GM10847 (cell line): ENCODE data around the gene CYP2S1.

Source experiments
- POLR2A ChIP-seq: IDR thresholded peaks from 2 replicates; pipeline ENCODE4 v1.6.1; 2011; ENCODE audit not compliant: insufficient read length; ENCODE audit errors: extremely low read depth

The CYP2S1 gene

DNA sequence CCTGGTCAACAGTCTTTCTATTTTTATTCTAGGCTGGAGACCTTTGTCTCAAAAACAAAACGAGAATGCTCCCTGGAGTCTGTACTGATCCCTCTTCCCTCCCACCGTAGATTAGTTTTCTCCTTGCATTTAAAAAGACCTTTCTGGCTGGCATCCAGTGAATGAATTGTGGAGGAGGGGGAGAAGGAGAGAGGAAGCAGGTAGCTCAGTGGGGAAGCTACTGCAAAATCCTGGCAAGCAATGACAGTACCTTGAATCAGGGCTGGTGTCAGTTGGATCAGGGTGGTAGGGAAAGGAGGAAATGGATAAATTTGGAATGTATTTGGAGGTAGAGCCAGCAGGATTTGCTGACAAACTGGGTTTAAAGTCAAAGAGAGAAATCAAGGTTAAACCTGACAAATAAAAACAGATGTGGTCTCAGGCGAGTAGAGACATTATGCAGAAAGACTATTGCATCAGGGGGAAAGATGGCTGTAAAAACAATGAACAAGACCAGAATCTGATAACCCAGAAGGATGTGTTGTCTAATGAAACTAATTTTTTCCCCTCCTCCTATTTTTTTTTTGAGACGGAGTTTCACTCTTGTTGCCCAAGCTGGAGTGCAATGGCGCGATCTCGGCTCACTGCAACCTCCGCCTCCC lies 3.5 kb upstream of the CYP2S1 start:
- TF ChIP-seq POLR2A: no peak

DNA sequence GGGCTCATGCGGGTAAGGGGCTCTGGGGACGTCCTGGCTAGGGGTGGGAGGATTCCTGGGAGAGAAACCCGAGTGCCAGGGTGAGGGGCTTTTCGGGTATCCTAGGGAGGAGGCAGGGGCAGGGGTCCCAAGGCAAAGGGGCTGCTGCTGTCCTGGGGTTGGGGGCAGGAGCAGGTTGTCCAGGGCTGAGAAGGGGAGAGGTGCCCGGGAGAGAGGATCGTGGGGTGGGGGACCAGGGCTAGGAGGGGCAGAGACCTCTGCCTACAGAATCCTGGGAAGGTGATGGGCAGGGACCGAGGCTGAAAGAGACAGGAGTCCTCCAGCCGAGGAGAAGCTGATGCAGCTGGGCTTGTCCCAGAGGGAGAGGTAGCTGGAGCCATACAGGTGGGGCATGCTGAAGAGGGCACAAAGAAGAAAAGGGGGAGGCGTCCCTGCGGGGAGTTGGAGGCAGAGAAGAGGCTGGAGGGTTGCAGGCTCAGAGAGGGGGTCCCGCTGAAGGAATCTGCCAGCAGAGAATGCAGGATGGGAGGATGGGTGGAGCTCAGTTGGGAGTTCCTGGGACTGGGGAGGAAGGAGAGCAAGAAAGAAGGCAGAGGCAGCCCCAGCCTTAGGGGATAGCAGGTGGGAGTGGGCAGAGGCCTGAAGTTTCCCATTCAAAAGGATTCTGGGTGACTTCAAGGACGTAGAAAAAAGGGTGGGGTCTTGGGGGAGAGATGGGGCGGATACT lies 574 bp downstream of the CYP2S1 start:
- TF ChIP-seq POLR2A: no peak

DNA sequence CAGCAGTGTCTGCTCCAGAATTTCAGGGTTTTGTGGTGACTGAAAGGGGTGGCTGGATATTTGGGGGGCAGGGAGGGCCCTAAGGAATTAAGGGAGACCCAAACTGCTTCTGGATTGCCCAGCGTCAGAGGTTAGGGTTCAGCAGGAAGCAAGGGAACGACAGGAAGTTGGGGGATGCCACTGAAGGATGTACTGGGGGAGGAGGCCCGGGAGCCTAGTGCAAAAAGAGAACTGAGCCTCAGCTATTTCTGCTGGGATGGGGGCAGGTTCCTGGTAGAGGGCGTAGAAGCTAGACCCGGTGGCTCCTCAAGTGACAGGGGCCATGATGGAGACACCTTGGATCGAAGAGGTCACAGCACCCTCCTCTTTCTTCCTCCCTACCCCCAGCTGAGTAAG lies 1.1 kb downstream of the CYP2S1 start:
- no peak for TF ChIP-seq POLR2A

DNA sequence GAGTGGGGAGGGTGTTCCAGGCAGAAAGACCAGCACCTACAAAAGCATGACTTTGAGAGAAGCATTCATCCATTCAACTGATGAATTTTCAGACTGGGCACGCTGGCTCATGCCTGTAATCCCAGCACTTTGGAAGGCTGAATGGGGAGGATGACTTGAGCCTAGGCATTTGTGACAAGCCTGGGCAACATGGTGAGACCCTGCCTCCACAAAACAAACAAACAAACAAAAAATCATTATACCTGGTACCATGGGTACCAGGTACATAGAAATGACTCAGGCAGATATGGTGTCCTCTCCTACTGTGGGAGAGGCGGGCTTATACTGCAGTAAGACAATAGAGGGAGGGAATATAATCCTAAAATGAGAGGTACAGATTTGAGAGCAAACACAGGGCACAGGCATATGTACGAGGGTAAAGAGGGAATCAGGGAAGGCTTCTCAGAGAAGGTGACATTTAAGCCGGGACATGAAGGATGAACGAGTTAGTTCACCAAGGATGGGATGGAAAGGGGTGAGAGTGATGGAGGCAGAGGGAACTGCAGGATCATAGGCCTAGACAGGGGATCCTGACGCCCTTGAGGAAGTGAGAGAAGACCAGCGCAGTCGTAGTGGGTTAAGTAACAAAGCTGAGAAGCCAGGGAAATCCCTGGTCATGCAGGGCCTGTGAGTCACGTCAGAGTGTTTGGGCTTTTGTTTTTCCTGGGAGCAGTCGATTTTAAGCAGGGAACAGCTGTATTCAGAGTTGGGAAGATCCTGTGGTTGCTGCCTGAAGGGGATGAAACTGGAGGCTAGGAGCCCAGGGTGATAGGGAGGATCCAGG lies 2.9 kb downstream of the CYP2S1 start:
- TF ChIP-seq POLR2A: no peak

DNA sequence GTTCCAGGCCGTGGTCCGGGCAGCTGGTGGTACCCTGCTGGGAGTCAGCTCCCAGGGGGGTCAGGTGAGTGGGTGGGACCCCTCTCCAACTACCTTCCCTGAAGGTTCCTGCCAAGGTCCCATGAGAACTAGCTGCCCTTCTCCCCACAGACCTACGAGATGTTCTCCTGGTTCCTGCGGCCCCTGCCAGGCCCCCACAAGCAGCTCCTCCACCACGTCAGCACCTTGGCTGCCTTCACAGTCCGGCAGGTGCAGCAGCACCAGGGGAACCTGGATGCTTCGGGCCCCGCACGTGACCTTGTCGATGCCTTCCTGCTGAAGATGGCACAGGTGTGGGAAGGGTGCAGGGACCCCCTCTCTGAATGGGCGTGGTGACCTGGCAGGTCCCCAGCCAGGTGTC lies 5.5 kb downstream of the CYP2S1 start:
- TF ChIP-seq POLR2A: no peak

DNA sequence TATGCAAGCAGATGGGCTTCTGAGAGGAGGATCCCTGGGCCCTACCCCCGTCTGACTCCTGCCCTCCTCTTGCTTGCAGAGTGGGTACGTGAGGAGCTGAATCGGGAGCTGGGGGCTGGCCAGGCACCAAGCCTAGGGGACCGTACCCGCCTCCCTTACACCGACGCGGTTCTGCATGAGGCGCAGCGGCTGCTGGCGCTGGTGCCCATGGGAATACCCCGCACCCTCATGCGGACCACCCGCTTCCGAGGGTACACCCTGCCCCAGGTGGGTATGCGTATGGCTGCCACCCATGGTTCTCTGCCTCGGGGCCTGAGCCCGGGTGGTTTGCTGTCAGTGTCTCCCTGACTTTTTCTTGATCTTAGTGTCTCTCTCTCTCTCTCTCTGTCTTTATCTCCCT lies 10.4 kb downstream of the CYP2S1 start:
- no peak for TF ChIP-seq POLR2A

DNA sequence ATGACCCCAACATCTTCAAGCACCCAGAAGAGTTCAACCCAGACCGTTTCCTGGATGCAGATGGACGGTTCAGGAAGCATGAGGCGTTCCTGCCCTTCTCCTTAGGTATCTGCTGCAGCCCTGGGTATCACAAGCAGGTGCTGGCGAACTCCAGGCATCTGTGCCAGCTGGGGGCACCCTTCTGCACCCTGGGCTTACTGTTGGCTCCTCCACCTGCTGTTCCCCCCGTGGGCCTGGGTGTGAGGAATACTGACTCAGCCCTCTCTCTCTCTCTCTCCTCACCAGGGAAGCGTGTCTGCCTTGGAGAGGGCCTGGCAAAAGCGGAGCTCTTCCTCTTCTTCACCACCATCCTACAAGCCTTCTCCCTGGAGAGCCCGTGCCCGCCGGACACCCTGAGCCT lies 13.0 kb downstream of the CYP2S1 start:
- no peak for TF ChIP-seq POLR2A

DNA sequence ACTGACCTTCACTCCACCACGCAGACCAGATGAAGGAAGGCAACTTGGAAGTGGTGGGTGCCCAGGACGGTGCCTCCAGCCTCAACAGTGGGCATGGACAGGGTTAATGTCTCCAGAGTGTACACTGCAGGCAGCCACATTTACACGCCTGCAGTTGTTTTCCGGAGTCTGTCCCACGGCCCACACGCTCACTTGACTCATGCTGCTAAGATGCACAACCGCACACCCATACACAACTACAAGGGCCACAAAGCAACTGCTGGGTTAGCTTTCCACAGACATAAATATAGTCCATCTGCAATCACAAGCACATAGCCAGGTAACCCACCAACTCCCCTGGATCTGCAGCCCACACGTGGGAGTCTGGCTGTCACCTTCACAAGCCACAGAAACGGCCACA lies 13.4 kb downstream of the CYP2S1 start:
- no peak for TF ChIP-seq POLR2A

DNA sequence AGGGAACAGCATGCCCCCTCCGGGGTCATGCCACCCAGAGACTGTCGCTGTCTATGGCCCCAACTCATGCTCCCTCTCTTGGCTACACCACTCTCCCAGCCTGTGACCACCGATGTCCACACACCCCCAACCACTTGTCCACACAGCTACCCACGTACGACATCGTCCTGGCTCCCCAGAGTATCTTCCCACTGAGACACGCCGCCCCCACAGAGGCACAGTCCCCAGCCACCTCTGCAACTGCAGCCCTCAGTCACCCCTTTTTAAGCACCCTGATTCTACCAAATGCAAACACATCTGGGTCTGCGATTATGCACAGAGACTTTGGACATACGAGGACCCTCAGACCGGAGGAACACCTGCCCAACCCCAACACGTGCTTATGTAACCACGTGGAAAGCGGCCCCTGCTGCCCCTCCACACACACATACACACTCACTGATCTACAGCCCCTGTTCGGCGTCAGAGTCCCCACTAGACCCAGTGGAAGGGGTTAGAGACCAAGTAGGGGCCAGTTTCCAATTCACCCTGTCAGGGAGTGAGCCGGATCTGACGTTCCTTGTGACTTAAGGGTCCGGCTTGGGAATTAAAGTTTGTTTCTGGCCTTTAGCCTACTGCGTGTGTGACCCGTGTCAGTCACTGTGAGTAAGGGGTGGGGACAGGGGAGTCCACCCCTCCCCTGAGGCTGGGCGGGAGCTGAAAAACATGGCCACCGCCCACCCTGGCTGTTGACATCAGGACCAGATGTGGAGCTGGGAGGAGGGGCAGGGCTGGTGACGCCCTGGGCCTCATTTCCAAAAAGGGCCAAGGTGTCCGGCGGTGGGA lies 14.1 kb downstream of the CYP2S1 start:
- no peak for TF ChIP-seq POLR2A

DNA sequence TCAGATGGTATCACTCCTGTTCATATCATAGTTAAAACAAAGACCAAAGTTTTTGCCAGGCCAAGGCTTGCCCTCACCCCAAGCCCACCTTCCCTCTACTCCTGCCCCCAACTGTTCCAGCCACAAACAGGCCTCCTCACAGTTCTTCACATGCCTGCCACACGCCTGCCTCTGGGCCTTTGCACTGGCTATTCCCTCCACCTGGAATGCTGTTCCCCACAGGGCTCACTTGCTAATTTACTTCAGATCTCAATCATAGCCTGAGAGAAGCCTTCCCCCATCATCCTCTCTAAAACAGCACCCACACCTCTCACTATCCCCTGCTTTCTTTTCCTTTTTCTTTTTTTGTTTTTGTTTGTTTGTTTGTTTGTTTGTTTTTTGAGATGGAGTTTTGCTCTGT lies 21.1 kb downstream of the CYP2S1 start:
- TF ChIP-seq POLR2A: no peak

DNA sequence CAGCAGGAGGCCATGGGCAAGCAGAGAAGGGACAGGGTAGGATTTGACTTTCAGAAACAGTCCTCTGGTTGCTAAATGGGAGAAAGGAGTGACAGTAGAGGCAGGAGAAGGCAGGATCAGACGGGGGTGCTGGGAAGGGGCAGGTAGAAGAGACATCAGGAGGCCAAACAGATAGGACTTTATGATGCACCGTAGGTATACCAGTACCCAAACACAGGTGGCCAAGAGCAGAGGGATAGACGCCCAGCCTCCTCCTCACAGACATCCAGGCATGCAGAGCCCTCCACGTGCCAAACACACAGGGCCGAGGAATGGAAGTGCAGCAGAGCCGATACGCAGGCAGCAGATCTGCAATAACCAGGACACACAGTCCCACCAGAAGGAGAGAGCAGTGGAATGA lies 24.7 kb downstream of the CYP2S1 start:
- no peak for TF ChIP-seq POLR2A

DNA sequence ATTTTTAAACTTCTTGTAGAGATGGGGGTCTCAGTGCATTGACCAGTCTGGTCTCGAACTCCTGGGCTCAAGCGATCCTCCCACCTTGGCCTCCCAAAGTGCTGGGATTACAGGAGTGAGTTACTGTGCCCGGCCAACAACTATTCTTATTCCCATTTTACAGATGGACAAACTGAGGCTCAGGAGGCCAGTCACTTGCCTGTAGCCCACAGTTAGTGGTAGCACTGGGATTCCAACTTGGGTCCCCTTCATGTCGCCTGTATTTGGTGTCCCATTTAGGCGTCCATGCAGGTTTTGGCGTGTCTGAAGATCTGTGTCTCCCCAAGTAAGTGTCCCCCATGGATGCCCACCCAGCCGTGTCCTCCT lies 25.2 kb downstream of the CYP2S1 start:
- TF ChIP-seq POLR2A: no peak

DNA sequence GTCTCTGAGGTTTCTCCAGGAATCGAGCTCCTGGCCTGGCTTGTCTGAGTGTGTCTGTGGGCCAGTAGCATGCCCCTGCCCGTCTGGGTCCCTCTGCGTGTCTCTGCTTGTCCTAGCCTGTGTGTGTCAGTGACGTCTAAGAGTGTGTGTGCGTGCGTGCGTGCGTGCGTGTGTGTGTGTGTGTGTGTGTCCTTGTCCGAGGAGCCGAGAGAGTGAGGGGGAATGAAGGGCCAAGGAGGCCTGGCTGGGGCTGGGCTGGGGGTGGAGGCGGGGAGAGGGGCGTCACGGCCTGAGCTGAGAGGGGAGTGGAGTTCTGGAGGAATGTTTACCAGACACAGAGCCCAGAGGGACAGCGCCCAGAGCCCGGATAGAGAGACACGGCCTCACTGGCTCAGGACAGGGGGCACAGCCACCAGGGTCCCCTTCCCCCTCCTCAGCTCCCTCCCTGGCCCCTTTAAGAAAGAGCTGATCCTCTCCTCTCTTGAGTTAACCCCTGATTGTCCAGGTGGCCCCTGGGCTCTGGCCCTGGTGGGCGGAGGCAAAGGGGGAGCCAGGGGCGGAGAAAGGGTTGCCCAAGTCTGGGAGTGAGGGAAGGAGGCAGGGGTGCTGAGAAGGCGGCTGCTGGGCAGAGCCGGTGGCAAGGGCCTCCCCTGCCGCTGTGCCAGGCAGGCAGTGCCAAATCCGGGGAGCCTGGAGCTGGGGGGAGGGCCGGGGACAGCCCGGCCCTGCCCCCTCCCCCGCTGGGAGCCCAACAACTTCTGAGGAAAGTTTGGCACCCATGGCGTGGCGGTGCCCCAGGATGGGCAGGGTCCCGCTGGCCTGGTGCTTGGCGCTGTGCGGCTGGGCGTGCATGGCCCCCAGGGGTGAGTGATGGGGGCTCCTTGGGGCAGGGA lies 25.8 kb downstream of the CYP2S1 start, which contains the start of gene AXL:
Gene AXL (plus strand): TSS at position 609 of the 893 bp plus-strand sequence. CDS start 170 bp downstream, at position 779.
- no peak for TF ChIP-seq POLR2A

DNA sequence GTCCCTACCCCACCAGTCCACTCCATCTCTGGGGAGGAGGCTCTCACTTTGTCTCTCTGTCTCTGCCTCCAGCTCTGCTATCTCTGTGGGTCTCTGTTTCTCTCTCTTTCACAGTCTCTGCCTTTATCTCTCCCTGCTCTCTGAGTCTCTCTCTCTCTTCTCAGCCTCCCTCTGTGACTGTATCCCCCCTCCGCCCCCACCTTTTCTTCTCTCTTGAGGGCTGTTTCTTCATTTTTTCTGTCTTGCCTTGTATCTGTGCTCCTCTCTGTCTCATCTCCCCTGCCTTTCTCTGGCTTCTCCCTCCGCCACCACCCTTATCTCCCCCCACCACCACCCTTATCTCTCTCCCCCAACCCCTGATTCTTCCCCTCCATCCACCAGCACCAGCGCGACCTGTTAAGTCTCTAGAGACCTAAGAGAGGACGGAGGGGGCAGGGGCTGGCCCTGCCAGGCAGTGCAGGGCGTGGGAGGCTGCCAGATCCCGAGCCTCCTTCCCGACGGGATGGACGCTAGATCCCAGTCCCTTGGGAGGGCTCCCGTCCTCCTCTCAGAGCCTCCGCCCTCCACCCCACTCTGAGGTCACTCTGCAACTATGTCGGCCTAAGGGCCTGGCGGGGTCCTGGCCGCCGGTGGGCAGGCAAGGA lies 27.0 kb downstream of the CYP2S1 start:
- no peak for TF ChIP-seq POLR2A
